ENCODE data around the gene NFIX. TPM values are rescaled to one million over a fixed set of nuclear protein-coding genes. Genes with fewer than 3 reads are reported as not detected.
A peak's percentile ranks its signal among the peaks of the same experiment; 100 is the strongest.

Gene NFIX
- total and polyA plus RNA-seq, 2 of the 13 experiments (the other 11 are each of a cell fraction or from before 2014, with no cell fraction given), result 3.4 to 5.4 TPM

GRCh38 chr19:13128583-13128982 lies 133.3 kb downstream of the NFIX start (continued):
- TF ChIP-seq RCOR2 (CRISPR knock-in tag; IDR thresholded peaks at IDR 0.05), result no peak
- no peak for TF ChIP-seq HNF1A (IDR thresholded peaks at IDR 0.05; ENCODE audit: low read depth)
- peak; percentile 21; the same call in 1 of the 2 replicates for TF ChIP-seq HNF1A (CRISPR knock-in tag; IDR thresholded peaks at IDR 0.05; ENCODE audit: borderline replicate concordance)
- TF ChIP-seq KDM2A (CRISPR knock-in tag; IDR thresholded peaks at IDR 0.05; ENCODE audit: borderline replicate concordance, low read depth), result peak; percentile 25; the same call in 1 of the 2 replicates
- no peak for TF ChIP-seq THYN1 (CRISPR knock-in tag; IDR thresholded peaks at IDR 0.05; ENCODE audit: borderline replicate concordance, low read depth)
- no peak for TF ChIP-seq SRF (IDR thresholded peaks at IDR 0.05; ENCODE audit: low read depth, low read length)
- TF ChIP-seq TFE3 (CRISPR knock-in tag; IDR thresholded peaks at IDR 0.05), result no peak
- no peak for TF ChIP-seq BHLHE40 (IDR thresholded peaks at IDR 0.05; ENCODE audit: low read length)
- no peak for TF ChIP-seq ZNF326 (CRISPR knock-in tag; IDR thresholded peaks at IDR 0.05; ENCODE audit: borderline replicate concordance)
- no peak for TF ChIP-seq NKX3-1 (CRISPR knock-in tag; IDR thresholded peaks at IDR 0.05)
- TF ChIP-seq ZNF609 (CRISPR knock-in tag; IDR thresholded peaks at IDR 0.05; ENCODE audit: borderline replicate concordance), result 0 out of 2 replicates have a peak, but pooled peaks have one; percentile 40
- TF ChIP-seq ZNF432 (CRISPR knock-in tag; IDR thresholded peaks at IDR 0.05; ENCODE audit: borderline replicate concordance), result no peak
- no peak for TF ChIP-seq ZNF576 (CRISPR knock-in tag; IDR thresholded peaks at IDR 0.05)
- TF ChIP-seq KDM4B (CRISPR knock-in tag; IDR thresholded peaks at IDR 0.05), result no peak
- TF ChIP-seq YEATS2 (CRISPR knock-in tag; IDR thresholded peaks at IDR 0.05; ENCODE audit: borderline replicate concordance), result no peak
- no peak for TF ChIP-seq THAP7 (CRISPR knock-in tag; IDR thresholded peaks at IDR 0.05)
- TF ChIP-seq ZBTB43 (CRISPR knock-in tag; conservative IDR thresholded peaks at IDR 0.05), result no peak
